Measurements from ENCODE around the gene IL3. TPM values are rescaled to one million over a fixed set of nuclear protein-coding genes. Genes with fewer than 3 reads are reported as not detected.

The IL3 gene, protein sequence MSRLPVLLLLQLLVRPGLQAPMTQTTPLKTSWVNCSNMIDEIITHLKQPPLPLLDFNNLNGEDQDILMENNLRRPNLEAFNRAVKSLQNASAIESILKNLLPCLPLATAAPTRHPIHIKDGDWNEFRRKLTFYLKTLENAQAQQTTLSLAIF
- total RNA-seq, result not detected

DNA sequence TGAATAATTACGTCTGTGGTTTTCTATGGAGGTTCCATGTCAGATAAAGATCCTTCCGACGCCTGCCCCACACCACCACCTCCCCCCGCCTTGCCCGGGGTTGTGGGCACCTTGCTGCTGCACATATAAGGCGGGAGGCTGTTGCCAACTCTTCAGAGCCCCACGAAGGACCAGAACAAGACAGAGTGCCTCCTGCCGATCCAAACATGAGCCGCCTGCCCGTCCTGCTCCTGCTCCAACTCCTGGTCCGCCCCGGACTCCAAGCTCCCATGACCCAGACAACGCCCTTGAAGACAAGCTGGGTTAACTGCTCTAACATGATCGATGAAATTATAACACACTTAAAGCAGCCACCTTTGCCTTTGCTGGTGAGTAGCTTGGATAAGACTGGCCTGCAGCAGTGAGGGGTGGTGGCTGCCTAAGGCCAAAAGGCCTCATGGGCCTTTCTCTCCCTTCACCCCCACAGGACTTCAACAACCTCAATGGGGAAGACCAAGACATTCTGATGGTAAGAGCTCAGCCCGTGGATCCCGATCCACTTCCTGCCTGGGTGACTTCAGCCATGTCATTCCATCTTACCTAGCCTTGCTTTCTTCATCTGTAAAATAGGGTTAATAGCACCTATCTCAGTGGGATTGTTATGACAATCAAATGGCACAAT lies at the start of gene IL3:
IL3 (plus strand) TSS at position 155 of the 661 bp plus-strand sequence; CDS start at position 207, 52 bp downstream.
- ATAC-seq (ENCODE audit: low FRiP score) (no peak), DNase-seq (ENCODE audit: low spot score) (peak; percentile 7)
- TF ChIP-seq, protein P1, sequence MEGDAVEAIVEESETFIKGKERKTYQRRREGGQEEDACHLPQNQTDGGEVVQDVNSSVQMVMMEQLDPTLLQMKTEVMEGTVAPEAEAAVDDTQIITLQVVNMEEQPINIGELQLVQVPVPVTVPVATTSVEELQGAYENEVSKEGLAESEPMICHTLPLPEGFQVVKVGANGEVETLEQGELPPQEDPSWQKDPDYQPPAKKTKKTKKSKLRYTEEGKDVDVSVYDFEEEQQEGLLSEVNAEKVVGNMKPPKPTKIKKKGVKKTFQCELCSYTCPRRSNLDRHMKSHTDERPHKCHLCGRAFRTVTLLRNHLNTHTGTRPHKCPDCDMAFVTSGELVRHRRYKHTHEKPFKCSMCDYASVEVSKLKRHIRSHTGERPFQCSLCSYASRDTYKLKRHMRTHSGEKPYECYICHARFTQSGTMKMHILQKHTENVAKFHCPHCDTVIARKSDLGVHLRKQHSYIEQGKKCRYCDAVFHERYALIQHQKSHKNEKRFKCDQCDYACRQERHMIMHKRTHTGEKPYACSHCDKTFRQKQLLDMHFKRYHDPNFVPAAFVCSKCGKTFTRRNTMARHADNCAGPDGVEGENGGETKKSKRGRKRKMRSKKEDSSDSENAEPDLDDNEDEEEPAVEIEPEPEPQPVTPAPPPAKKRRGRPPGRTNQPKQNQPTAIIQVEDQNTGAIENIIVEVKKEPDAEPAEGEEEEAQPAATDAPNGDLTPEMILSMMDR (IDR thresholded peaks at IDR 0.05), result no peak

DNA sequence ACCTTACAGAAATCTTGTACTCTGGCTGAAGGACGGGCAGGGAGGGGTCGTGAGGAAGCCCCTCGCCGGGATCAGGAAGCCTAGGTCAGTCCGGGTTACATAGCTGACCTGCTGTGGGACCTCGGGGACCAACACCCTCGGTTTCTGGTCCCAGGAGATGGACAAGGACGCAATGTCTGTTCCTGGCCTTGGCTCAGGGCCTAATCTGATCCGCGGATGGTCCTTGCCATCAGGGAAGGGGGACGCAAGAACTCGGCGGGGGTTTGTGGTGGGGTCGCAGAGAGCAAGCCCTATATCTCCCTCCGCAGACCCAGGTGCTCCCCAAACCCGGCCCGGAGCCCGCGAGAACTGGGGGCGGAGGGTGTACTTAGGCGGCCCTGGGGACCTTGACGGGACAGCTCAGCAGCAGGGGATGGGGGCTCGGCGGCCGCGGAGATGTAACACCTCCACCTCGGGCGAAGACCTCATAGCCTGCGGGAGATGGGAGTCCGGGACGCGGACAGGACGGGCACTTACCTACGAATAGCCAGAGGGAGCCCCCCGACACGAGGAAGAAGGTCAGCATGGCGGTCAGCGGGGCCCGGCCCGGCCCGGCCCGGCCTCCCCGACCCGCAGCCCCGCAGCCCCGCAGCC lies 49.4 kb upstream of the IL3 start:
- DNase-seq (ENCODE audit: low spot score), result no peak
- ATAC-seq (ENCODE audit: low FRiP score), result no peak
- TF ChIP-seq, protein P1 (IDR thresholded peaks at IDR 0.05), result no peak

DNA sequence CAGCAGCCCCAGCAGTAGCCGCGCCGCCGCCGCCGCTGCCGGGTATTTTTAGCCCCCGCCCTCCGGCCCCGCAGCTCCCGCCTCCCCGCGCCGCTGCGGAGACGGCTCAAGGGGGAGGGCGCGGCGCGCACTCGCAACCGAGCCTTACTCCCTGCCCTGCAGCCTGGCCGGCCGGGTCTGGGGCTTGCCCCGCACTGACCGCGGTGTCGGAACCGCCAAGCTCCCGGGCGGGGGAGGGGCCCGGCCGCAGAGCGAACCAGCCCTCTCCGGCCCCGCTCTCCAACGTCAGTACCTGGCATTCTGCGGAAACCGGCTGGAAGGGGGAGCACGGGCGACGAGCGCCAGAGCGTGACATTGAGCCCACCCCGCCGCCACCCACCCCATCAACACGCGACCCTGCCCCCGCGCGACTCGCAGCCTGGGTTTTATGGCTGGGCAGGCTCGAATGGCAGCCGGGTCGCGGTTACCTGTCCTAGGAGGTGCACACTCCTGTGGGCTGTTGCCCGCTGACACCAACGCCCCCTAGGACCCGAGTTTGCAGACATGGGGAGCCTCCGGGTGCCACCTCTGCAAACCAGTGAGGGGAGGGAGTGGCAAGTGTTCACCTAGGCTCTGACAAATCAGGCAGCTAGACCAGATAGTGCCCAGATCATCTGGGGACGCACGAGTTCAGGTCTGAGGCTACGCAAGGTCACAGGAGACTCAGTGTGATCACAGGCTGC lies 48.7 kb upstream of the IL3 start, which contains the start of gene ACSL6:
ACSL6 (minus strand) TSS at position 37 of the 722 bp plus-strand sequence. CDS start 105 bp downstream, outside the sequence.
- TF ChIP-seq, protein P1 (IDR thresholded peaks at IDR 0.05), result no peak
- peak; percentile 49 for ATAC-seq (ENCODE audit: low FRiP score)
- DNase-seq (ENCODE audit: low spot score), result no peak

DNA sequence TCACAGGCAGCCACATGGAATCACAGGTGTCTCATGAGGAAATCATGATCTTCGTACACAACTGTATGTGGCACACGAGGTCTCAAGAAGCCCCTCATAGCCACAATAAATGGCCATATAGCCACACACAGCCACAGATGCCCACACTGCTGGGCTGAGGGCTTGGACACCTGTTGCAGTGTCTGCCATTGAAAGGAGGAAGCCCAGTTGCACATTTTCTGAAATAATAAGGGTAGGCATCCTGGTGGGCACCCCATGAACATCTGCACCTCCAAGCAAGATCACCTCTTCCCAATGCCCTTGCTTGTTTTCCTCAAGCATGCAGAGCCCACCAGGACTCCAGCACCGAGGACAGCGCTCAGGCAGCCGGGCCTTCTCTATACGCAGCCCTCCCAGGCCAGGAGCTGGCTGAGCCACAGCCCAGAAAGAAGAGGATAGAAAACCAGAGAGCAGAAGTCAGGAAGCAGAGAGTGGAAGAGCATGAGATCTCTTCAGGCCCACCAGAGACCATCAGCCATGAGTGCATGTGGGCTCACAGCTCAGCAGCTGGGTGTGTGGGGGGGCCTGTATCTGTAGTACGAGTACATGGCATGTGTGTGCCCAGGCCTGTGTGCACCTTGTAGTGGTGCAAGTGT lies 48.0 kb upstream of the IL3 start:
- DNase-seq (ENCODE audit: low spot score), result no peak
- no peak for ATAC-seq (ENCODE audit: low FRiP score)
- TF ChIP-seq, protein P1 (IDR thresholded peaks at IDR 0.05), result no peak

DNA sequence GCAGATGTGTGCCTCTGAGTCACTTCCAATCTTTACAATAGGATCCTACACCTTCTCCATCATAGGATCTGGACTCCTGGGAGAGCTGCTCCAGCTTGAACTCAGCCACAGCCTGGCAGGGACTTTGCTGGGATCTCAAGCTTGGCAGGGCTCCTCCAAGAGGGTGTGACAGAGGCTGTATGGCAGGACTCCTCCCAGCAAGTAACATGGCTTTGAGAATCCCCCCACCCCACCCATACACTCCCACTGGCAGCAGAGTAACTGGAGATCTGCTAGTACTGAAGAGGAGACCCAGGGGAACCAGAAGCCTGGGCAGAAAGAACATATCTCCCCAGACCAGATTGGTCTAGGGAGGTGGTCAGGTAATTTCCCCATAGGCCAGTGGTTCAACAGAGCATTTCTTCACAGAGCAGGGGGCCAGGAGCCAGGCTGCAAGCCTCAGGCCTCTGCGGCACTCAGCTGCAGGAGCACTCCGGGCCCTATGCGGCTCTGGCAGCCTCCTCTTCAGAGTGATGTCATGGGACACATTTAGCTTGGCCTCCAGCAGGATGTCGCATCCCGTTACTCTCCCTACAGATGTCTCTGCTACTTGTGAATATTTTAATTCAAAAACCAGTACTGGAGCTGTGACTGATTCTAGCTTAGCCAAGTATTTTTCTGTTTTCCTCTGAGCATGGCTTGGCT lies 47.3 kb upstream of the IL3 start:
- DNase-seq (ENCODE audit: low spot score) (no peak), ATAC-seq (ENCODE audit: low FRiP score) (no peak)
- TF ChIP-seq, protein P1 (IDR thresholded peaks at IDR 0.05), result no peak

DNA sequence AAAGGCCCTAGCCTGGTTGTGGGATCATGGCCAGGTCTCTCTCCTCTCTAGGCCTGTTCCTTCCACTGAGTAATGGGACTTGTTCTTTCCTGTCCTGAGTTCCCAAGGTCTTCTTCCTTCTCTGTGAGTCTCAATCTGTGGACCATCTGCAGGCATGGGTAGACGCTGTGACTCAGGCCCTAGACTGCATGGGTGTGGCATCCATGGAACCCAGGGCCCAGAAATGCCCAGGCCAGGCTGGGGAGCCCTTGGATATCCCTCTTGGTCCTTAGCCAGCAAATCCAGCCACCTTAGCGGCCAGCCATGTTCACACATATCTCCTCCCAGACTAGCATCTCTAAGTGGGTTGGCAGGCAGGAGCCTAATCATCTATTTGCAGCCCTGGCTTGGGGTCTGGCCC lies 46.7 kb upstream of the IL3 start:
- ATAC-seq (ENCODE audit: low FRiP score) (no peak), DNase-seq (ENCODE audit: low spot score) (no peak)
- TF ChIP-seq, protein P1 (IDR thresholded peaks at IDR 0.05), result no peak
